K562 (cell line): Measurements from ENCODE around the gene PTTG1IP. TPM values are rescaled to one million over a fixed set of nuclear protein-coding genes. Genes with fewer than 3 reads are reported as not detected.

Source experiments
- AFF4 ChIP-seq: sonication (generic); formaldehyde crosslinking; IDR thresholded peaks from 2 replicates; pipeline ENCODE4 v1.8.0; 2023; ENCODE audit warnings: mild to moderate bottlenecking, missing genetic modification reagents
- E2F4 ChIP-seq: sonication (generic); formaldehyde crosslinking; IDR thresholded peaks from 2 replicates; pipeline ENCODE4 v1.8.0; 2022; ENCODE audit warnings: mild to moderate bottlenecking, low read depth, missing genetic modification reagents
- GABPA ChIP-seq: fragments of 200-800 bp; sonication (Bioruptor generic); conservative IDR thresholded peaks from 2 replicates; pipeline ENCODE4 v1.6.1; 2016; ENCODE audit warnings: low read depth, missing genetic modification characterization, missing compliant biosample characterization
- RBM17 ChIP-seq: fragments of 200-400 bp; formaldehyde crosslinking; IDR thresholded peaks from 2 replicates; pipeline ENCODE4 v1.6.1; 2017; ENCODE audit warnings: low read depth, mild to moderate bottlenecking, low read length, borderline replicate concordance
- RCOR1 ChIP-seq, 2 experiments: IDR thresholded peaks; 2 replicates each; pipeline ENCODE4 v1.6.1; 2012; ENCODE audit warnings: low read depth in 2 of 2, low read length in 2 of 2, borderline replicate concordance in 1 of 2, improper control_type of control experiment in 1 of 2
- STAT6 ChIP-seq: sonication (generic); formaldehyde crosslinking; IDR thresholded peaks from 2 replicates; pipeline ENCODE4 v1.8.1; 2023; ENCODE audit warnings: mild to moderate bottlenecking, missing genetic modification reagents
- polyA plus RNA-seq, 8 experiments: library from polyadenylated mRNA; depleted of rRNA in 4 of 8; stranded (reverse) in 5 of 8; unstranded in 3 of 8; fragments of >200 nt; fragmentation: Nextera tagmentation in 2 of 8; fragmentation: Illumina TruSeq in 1 of 8; extraction: Ambion mirVana in 2 of 8; extraction: Trizol in 1 of 8; gene quantifications; 2 replicates each; pipeline versions ENCODE4 v1.2.1 to v1.2.3, GENCODE V29; 2011 to 2014; ENCODE audit warnings: inconsistent platforms in 1 of 8, missing spikeins in 1 of 8
- total RNA-seq, 7 experiments: library from RNA; depleted of rRNA in 6 of 7; stranded (reverse); fragments of >200 nt in 6 of 7; fragmentation: Illumina TruSeq in 2 of 7; extraction: Trizol in 2 of 7; gene quantifications; 2 replicates each; pipeline versions ENCODE4 v1.2.1 to v1.2.3, GENCODE V29; 2011 to 2021; ENCODE audit warnings: low replicate concordance in 1 of 7

PTTG1IP gene
- total and polyA plus RNA-seq, 9 of the 15 experiments (the other 6 are each of a cell fraction or from before 2014, with no cell fraction given) = 5.0 to 99.3 (median 82.4) TPM

GRCh38 chr21:44854664-44855446 lies 18.6 kb downstream of the PTTG1IP start (continued):
- TF ChIP-seq AFF4 (CRISPR knock-in tag) (peak; percentile 74; the same call in 1 of the 2 replicates), STAT6 (CRISPR knock-in tag) (no peak), RCOR1 (IDR thresholded peaks at IDR 0.05; ENCODE audit: borderline replicate concordance in 1 of 2, low read depth in 2 of 2, low read length in 2 of 2) (peak; percentile 84 to 92), E2F4 (CRISPR knock-in tag) (no peak), GABPA (peak; percentile 69), RBM17 (no peak)
